GM21423 (cell line): ENCODE results near the gene ZNF836.
A peak's percentile ranks its signal among the peaks of the same experiment; 100 is the strongest.
"Not testable (repeated sequence)": the region's sequence is repeated elsewhere in the genome, so short reads cannot be mapped to it uniquely, and the experiment has no call there.

ENCODE experiments used
- ATAC-seq: cut with Tn5 transposase; IDR thresholded peaks from one replicate; pipeline ENCODE4 v1.9.1; 2021; ENCODE audit warnings: mild to moderate bottlenecking, moderate library complexity; ENCODE audit not compliant: unreplicated experiment

ZNF836 gene

GRCh38 chr19:52171321-52172169, at the start of gene ZNF836:
ZNF836 (minus strand) TSS chr19:52171621; CDS start chr19:52168072, 3,549 bp downstream.
- ATAC-seq, result peak; percentile 75

GRCh38 chr19:52221031-52221430, 49.6 kb upstream of the ZNF836 start:
- ATAC-seq, result no peak

- no peak for ATAC-seq
Measured at GRCh38 chr19:52219611-52220010, 48.2 kb upstream of the ZNF836 start.

GRCh38 chr19:52217576-52217975, 46.2 kb upstream of the ZNF836 start:
- no peak for ATAC-seq

- no peak for ATAC-seq
Measured at GRCh38 chr19:52216401-52216800, 45.0 kb upstream of the ZNF836 start.

- no peak for ATAC-seq
Measured at GRCh38 chr19:52214241-52214640, 42.8 kb upstream of the ZNF836 start.

- no peak for ATAC-seq
Measured at GRCh38 chr19:52212572-52213255, 41.3 kb upstream of the ZNF836 start.

GRCh38 chr19:52211926-52212571, 40.6 kb upstream of the ZNF836 start:
- ATAC-seq, result no peak

- no peak for ATAC-seq
Measured at GRCh38 chr19:52211203-52211602, 39.8 kb upstream of the ZNF836 start.

GRCh38 chr19:52206481-52206880, 35.1 kb upstream of the ZNF836 start:
- ATAC-seq, result no peak

- not testable (repeated sequence) for ATAC-seq
Measured at GRCh38 chr19:52200755-52201391, 29.5 kb upstream of the ZNF836 start.

- ATAC-seq, result no peak
Measured at GRCh38 chr19:52200044-52200443, 28.6 kb upstream of the ZNF836 start.

- no peak for ATAC-seq
Measured at GRCh38 chr19:52198678-52199077, 27.3 kb upstream of the ZNF836 start.

GRCh38 chr19:52197964-52198363, 26.5 kb upstream of the ZNF836 start:
- no peak for ATAC-seq

GRCh38 chr19:52196256-52196967, 25.0 kb upstream of the ZNF836 start:
- no peak for ATAC-seq

- ATAC-seq, result no peak
Measured at GRCh38 chr19:52191951-52192350, 20.5 kb upstream of the ZNF836 start.

- ATAC-seq, result no peak
Measured at GRCh38 chr19:52191389-52191788, 20.0 kb upstream of the ZNF836 start.

- ATAC-seq, result no peak
Measured at GRCh38 chr19:52190487-52191293, 19.3 kb upstream of the ZNF836 start.

GRCh38 chr19:52189735-52190486, 18.5 kb upstream of the ZNF836 start, which contains the start of gene PPP2R1A:
PPP2R1A (plus strand) TSS chr19:52190052; CDS start chr19:52190097, 45 bp downstream.
- peak; percentile 89 for ATAC-seq
